Activated gamma-delta T cell treated with Interleukin-2 at 50 U/mL for 16 hours (primary cell): Measurements from ENCODE around the gene PDE9A.
A peak's percentile ranks its signal among the peaks of the same experiment; 100 is the strongest.

ENCODE experiments used
- DNase-seq: peaks from one replicate; pipeline ENCODE4 v3.0.0-alpha.2; 2020

Gene PDE9A

GRCh38 chr21:42744520-42745445 lies 91.4 kb downstream of the PDE9A start:
- DNase-seq = no peak

- no peak for DNase-seq
Measured at GRCh38 chr21:42745511-42746239, 92.3 kb downstream of the PDE9A start.

GRCh38 chr21:42746240-42746592 lies 92.8 kb downstream of the PDE9A start:
- DNase-seq = no peak

- peak; percentile 58 for DNase-seq
Measured at GRCh38 chr21:42746593-42747275, 93.3 kb downstream of the PDE9A start.

DNA sequence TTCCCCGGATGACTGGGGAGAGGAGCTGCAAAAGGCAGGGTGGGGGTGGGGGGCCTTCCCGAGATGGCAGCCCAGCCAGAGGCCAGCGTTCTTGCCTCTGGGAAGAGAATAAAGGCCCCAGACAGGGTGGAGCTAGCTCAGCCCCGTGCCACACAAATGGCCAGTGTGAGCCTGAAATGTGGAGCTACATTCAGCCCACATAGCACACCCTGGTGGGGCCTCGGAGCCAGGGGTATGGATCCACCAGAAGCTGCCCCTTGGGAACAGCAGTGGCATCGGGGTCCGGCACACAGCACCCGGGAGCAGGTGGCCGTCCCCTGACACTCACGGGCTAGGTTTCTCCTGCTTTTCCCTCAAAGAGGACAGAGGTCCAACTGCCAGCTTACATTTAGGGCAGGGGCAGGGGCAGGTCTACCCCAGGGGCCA lies 93.9 kb downstream of the PDE9A start:
- DNase-seq = no peak

DNA sequence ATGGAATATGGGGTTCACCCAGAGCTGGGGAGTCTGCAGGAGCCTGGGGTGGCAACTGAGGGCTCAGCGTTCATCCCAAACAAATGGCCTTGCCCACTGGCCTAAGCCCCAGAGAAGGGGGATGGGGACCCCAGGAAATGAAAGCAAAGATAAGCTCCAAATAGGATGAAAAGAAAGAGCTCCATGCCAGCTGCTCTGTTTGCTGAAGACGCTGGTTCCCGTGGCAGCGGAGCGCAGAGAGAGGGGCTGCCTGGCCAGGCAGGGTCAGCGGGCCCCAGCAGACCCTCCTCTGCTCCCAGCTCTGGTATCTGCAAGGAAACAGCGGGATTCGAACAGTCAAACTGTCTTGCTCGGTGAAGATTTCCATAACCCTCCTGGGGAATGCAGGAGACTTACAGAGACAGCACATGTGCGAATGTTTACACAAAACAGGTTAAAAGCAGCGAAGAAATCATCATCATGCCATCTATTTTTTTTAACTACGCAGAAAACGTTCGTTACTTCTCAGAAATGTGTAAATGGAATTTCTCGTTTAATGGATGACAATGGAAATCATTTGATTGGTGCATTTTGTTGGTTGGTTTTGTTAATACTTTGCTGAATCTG lies 94.4 kb downstream of the PDE9A start:
- DNase-seq = no peak

- no peak for DNase-seq
Measured at GRCh38 chr21:42748620-42749176, 95.3 kb downstream of the PDE9A start.

GRCh38 chr21:42750737-42751530 lies 97.5 kb downstream of the PDE9A start:
- DNase-seq = no peak

DNA sequence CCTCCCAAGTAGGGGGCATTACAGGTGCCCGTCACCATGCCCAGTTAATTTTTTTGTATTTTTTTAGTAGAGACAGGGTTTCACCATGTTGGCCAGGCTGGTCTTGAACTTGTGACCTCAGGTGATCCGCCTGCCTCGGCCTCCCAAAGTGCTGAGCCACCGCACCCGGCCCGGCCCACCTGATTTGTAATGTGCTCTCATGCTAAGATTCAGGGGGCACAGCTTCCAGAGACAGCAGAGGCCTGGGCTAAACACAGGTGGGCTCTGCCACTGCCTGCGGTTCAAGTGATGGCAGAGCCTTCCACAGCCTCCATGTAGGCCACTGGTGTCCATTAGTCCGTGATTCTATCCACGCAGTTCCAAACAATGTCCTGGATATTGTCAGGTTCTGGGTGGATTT lies 98.4 kb downstream of the PDE9A start:
- no peak for DNase-seq

DNA sequence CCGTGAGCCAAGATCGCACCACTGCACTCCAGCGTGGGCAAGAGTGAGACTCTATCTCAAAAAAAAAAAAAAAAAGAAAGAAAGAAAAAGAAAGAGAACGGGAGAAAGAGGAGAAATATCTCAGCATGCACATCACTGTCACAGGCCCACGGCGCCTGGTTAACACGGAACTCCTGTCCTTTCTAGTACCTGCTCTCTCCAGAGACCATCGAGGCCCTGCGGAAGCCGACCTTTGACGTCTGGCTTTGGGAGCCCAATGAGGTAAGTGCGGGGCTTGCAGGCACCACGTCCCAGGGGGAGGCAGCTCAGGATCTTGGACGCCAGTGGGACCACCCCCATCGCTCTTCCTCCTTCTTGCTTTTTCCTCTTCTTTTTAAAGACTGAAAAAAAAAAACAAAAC lies 100.4 kb downstream of the PDE9A start:
- DNase-seq = no peak

GRCh38 chr21:42754270-42754933 lies 101.0 kb downstream of the PDE9A start:
- DNase-seq = no peak

GRCh38 chr21:42755031-42755665 lies 101.7 kb downstream of the PDE9A start:
- DNase-seq = no peak

DNA sequence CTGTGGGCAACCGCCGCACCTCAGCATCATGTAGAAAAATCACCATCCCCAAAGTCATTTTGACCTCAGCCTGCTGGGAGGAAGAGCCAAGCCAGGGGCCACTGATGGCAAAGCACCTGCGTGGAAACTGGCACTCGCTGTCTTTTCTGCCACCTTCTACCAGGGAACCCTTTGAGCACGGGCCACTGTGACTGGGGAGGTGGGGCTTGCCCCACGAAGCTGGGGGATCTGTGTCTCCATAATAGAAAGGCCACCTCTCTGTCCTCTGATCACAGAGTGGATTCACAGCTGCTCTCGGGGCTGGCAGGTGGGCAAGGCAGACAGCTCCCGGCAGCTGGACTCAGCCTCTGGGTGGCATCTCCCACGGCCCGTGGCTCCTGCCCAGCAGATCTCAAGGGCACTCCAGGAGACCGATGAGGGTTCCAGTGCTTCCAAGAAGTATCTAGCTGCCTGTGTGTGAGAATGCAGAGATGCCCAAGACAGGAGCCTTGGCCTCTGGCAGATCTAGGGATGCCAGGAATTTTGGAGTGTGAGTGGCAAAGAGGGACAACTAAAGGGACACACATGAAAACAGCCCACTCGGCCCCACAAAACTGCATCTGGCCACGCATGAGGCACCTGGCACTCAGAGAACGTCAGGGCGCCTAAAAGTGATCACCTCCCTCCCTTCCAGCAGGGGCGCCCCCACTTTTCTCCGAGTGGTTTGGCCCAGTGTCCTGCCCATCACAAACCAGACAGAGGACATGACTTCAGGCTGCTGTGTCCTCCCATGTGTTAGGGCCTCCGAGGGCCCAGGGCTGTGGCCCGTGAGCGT lies 102.6 kb downstream of the PDE9A start:
- DNase-seq = no peak

DNA sequence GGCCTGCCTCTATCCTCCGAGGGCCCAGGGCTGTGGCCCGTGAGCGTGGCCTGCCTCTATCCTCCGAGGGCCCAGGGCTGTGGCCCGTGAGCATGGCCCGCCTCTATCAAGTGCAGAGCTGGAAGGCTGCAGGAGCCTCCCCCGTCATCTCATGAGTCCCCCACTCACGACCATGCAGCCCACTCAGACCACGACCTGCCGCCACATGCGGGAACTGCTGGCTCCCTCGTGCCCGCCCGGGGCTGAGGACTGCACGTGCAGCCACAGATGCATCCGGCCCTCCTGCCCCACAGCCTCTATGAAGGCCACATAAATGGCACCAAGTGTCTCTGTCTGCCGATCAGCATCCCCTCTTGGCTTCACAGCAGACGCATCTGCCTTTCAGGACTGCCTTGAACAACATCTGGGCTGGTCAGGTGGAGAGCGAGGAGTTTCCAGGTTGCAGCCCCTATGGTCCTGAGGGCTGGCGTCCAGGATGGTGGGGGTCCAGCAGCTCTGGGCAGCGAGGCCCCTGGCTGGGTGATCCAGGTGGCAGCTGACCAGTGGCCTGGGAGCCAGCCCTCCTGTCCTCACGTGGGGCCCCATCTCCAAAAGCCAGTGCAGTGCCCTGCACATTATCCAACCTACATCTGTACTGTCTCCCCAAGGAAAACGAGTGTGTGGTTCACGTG lies 103.3 kb downstream of the PDE9A start:
- no peak for DNase-seq

DNA sequence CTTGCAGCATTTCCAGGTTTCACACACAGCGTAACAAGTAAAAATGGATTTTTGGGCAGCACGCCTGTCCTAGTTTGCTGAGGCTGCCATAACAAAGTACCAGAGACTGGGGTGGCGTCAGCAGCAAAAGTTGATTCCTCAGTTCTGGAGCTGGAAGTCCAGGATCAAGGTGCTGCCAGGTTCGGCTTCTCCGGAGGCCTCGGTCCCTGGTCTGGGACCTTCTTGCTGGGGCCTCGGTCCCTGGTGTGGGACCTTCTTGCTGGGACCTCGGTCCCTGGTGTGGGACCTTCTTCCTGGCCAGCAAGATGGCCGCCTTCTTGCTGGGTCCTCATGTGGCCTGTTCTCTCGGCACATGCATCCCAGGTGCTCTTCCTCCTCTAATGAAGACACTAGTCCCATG lies 104.0 kb downstream of the PDE9A start:
- DNase-seq = no peak

- DNase-seq = no peak
Measured at GRCh38 chr21:42757826-42758655, 104.6 kb downstream of the PDE9A start.

DNA sequence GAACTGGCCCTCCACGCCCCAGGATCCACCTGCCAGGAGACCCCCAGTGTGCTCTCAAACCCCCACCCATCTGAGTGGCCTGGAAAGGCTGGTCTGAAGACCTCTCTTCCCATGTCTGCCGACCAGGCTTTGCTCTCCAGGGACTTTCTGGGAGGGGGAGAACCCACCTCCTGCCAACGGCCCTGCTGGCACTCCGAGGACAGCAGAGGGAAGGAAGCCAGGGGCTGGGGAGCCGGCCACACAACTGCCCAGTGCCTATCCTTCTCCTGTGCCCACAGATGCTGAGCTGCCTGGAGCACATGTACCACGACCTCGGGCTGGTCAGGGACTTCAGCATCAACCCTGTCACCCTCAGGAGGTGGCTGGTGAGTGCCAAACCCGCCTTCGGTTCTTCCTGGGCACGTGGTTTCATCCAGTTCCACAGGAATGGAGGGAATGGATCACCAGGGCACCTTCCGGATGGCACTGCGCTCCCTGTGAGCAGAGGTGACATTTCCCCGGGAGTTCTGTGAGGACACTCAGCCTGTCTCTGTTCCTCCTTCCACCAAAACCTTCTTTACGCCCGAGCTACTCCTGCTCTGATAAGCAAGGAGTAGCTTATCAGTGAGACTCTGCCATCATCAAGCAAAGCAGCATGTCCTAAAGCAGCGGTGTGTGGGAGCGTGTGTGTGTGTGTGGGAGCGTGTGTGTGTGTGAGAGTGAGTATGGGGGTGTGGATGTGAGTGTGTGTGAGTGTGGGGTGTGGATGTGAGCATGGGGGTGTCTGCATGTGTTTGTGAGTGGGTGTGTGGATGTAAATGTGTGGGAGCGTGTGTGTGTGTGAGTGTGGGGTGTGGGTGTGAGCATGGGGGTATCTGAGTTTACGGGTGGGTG lies 105.5 kb downstream of the PDE9A start:
- no peak for DNase-seq

DNA sequence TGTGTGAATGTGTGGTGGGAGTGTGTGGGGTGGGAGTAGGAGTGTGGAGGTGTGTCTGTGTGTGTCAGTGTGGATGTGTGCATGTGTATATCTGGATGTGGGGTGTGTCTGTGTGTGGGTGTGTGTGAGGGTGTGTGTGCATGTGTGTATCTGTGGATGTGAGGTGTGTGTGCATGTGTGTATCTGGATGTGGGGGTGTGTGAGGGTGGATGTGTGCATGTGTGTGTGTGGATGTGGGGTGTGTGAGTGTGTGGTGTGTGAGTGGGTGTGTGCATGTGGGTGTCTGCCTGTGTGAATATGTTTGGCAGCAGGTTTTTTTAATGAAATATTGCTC lies 106.1 kb downstream of the PDE9A start:
- DNase-seq = no peak
